HCT116 (cell line): ENCODE data around the gene SCYGR1. TPM values are rescaled to one million over a fixed set of nuclear protein-coding genes. Genes with fewer than 3 reads are reported as not detected.

ENCODE experiments used
- ATAC-seq: fragments of 200-7000 bp; cut with Tn5 transposase; 2 replicates; pipeline ENCODE4 v1.9.1; 2020; ENCODE audit warnings: mild to moderate bottlenecking, moderate library complexity
- BruUV-seq: library from RNA; stranded (reverse); fragments of 400-500 nt; replicated peaks from 2 replicates; lab custom pipeline; 2021; lab: Mats Ljungman, UMichigan
- CTCF ChIA-PET: fragments of 300-600 bp; sonication (Branson Sonifier 250); formaldehyde crosslinking; loops from one replicate; lab custom pipeline; 2021; ENCODE audit warnings: antibody characterized with exemption; lab: Charles Lee
- POLR2A ChIA-PET: fragments of 300-600, 350-600 bp; sonication (Branson Sonifier 250); formaldehyde crosslinking; loops from one replicate; lab custom pipeline; 2021; ENCODE audit warnings: antibody characterized with exemption; lab: Charles Lee
- RAD21 ChIA-PET, 2 experiments: fragments of 300-600 bp; sonication (Branson Sonifier 250); formaldehyde crosslinking; loops; one replicate each; lab custom pipeline; 2023; ENCODE audit warnings: low total read pairs in 2 of 2; ENCODE audit not compliant: uncharacterized antibody in 2 of 2, unreplicated experiment in 2 of 2, low non-redundant PET in 1 of 2; lab: Charles Lee
- DNase-seq: peaks from one replicate; pipeline ENCODE4 v3.0.0-alpha.2; 2010; ENCODE audit warnings: low read depth, low spot score
- H2AFZ ChIP-seq: fragments of 200-600 bp; shearing (Covaris generic), sonication (generic); 2 replicates; pipeline ENCODE4 v1.6.1; 2017; ENCODE audit warnings: low read depth, mixed run types, mixed read lengths, antibody characterized with exemption, low read length; ENCODE audit not compliant: poor library complexity, severe bottlenecking
- H3K27ac ChIP-seq: 2 replicates; pipeline ENCODE4 v1.5.1; 2012; ENCODE audit warnings: low read depth, low read length
- H3K27me3 ChIP-seq: fragments of 200-600 bp; sonication (generic); 2 replicates; pipeline ENCODE4 v1.6.1; 2016; ENCODE audit warnings: mixed run types, low read length, mixed read lengths; ENCODE audit not compliant: insufficient read depth
- H3K36me3 ChIP-seq, 2 experiments: fragments of 200-500 bp in 1 of 2; fragments of 200-600 bp in 1 of 2; sonication (Bioruptor generic) in 1 of 2; sonication (generic) in 1 of 2; 2 replicates each; pipeline versions ENCODE4 v1.5.1 to v1.6.1; 2014 to 2016; ENCODE audit warnings: low read length in 2 of 2, inconsistent platforms in 1 of 2, mixed read lengths in 1 of 2, mixed run types in 1 of 2; ENCODE audit not compliant: insufficient read depth in 2 of 2, control insufficient read depth in 1 of 2
- H3K4me1 ChIP-seq, 2 experiments: fragments of 200-600 bp in 1 of 2; sonication (generic) in 1 of 2; 2 replicates each; pipeline versions ENCODE4 v1.5.1 to v1.6.1; 2012 to 2017; ENCODE audit warnings: low read length in 2 of 2, inconsistent platforms in 1 of 2, mild to moderate bottlenecking in 1 of 2, mixed read lengths in 1 of 2, mixed run types in 1 of 2, moderate library complexity in 1 of 2; ENCODE audit not compliant: insufficient read depth in 2 of 2, control insufficient read depth in 1 of 2
- H3K4me2 ChIP-seq: fragments of 200-600 bp; sonication (generic); 2 replicates; pipeline ENCODE4 v1.6.1; 2017; ENCODE audit warnings: mixed run types, low read length, mixed read lengths
- H3K4me3 ChIP-seq, 2 experiments: fragments of 200-600 bp in 1 of 2; sonication (generic) in 1 of 2; replicated peaks in 1 of 2; 2 replicates each; pipeline ENCODE4 v1.5.1; 2011 to 2016; ENCODE audit warnings: low read length in 2 of 2, control low read depth in 1 of 2, low read depth in 1 of 2, mild to moderate bottlenecking in 1 of 2, mixed read lengths in 1 of 2, mixed run types in 1 of 2
- H3K79me2 ChIP-seq: fragments of 200-600 bp; sonication (generic); 2 replicates; pipeline ENCODE4 v1.6.1; 2017; ENCODE audit warnings: mild to moderate bottlenecking, mixed run types, low read length, moderate library complexity, mixed read lengths; ENCODE audit not compliant: insufficient read depth
- H3K9ac ChIP-seq: fragments of 200-600 bp; sonication (generic); 2 replicates; pipeline ENCODE4 v1.6.1; 2016; ENCODE audit warnings: low read length, mixed read lengths
- H3K9me2 ChIP-seq: fragments of 200-600 bp; sonication (generic), shearing (Covaris generic); 2 replicates; pipeline ENCODE4 v1.6.1; 2017; ENCODE audit warnings: mixed run types, mild to moderate bottlenecking, moderate library complexity; ENCODE audit not compliant: insufficient read depth
- H3K9me3 ChIP-seq, 2 experiments: fragments of 200-500 bp in 1 of 2; fragments of 200-600 bp in 1 of 2; sonication (Bioruptor generic) in 1 of 2; sonication (generic) in 1 of 2; 2 replicates each; pipeline ENCODE4 v1.6.1; 2014 to 2017; ENCODE audit warnings: low read length in 2 of 2, mixed read lengths in 2 of 2, inconsistent platforms in 1 of 2, low read depth in 1 of 2, mild to moderate bottlenecking in 1 of 2, mixed run types in 1 of 2, moderate library complexity in 1 of 2; ENCODE audit not compliant: control insufficient read depth in 1 of 2, insufficient read depth in 1 of 2
- H4K20me1 ChIP-seq: fragments of 200-600 bp; sonication (generic), shearing (Covaris generic); 2 replicates; pipeline ENCODE4 v1.6.1; 2017; ENCODE audit warnings: mixed run types, mild to moderate bottlenecking, moderate library complexity; ENCODE audit not compliant: insufficient read depth
- CBX3 ChIP-seq: IDR thresholded peaks from 2 replicates; pipeline ENCODE4 v1.6.1; 2012; ENCODE audit warnings: low read depth
- CEBPB ChIP-seq: IDR thresholded peaks from 2 replicates; pipeline ENCODE4 v1.6.1; 2012; ENCODE audit warnings: low read depth
- EGR1 ChIP-seq: IDR thresholded peaks from 2 replicates; pipeline ENCODE4 v1.6.1; 2012; ENCODE audit warnings: low read depth
- ELF1 ChIP-seq: IDR thresholded peaks from 2 replicates; pipeline ENCODE4 v1.6.1; 2012; ENCODE audit warnings: low read depth, borderline replicate concordance
- POLR2A ChIP-seq: IDR thresholded peaks from 2 replicates; pipeline ENCODE4 v1.7.0; 2011; ENCODE audit warnings: borderline replicate concordance; ENCODE audit not compliant: insufficient read depth, insufficient read length; ENCODE audit errors: extremely low read depth
- POLR2AphosphoS5 ChIP-seq: IDR thresholded peaks from 2 replicates; pipeline ENCODE4 v1.6.1; 2011; ENCODE audit warnings: mild to moderate bottlenecking, low read depth, low read length, moderate library complexity
- RAD21 ChIP-seq: IDR thresholded peaks from 2 replicates; pipeline ENCODE4 v1.6.1; 2012; ENCODE audit warnings: low read depth, mild to moderate bottlenecking
- SIN3A ChIP-seq: IDR thresholded peaks from 2 replicates; pipeline ENCODE4 v1.6.1; 2012; ENCODE audit warnings: low read depth
- SP1 ChIP-seq: IDR thresholded peaks from 2 replicates; pipeline ENCODE4 v1.6.1; 2012; ENCODE audit warnings: low read depth
- SRF ChIP-seq: IDR thresholded peaks from 2 replicates; pipeline ENCODE4 v1.6.1; 2012; ENCODE audit warnings: low read depth
- ZFX ChIP-seq: fragments of 450-650 bp; IDR thresholded peaks from 2 replicates; pipeline ENCODE4 v1.6.1; 2017
- ZNF274 ChIP-seq: fragments of 200-500 bp; sonication (Bioruptor generic); IDR thresholded peaks from 2 replicates; pipeline ENCODE4 v1.6.1; 2014; ENCODE audit warnings: mild to moderate bottlenecking, low read depth, low read length, inconsistent platforms
- intact Hi-C: fragments of 100-400 bp; cut with micrococcal nuclease; formaldehyde crosslinking; loops from 2 replicates; pipeline ENCODE4 v1.10.0; 2022
- total RNA-seq: library from RNA; stranded (reverse); gene quantifications from one replicate; pipeline ENCODE4 v1.2.1, GENCODE V29; 2021; ENCODE audit not compliant: unreplicated experiment
- TF ChIP-seq, protein P1 (sequence below): IDR thresholded peaks from 2 replicates; pipeline ENCODE4 v1.6.1; 2012
- TF ChIP-seq, protein P2 (sequence below): IDR thresholded peaks from 2 replicates; pipeline ENCODE4 v1.6.1; 2011; ENCODE audit warnings: mild to moderate bottlenecking, low read length, moderate library complexity; ENCODE audit not compliant: insufficient replicate concordance; ENCODE audit errors: extremely low read depth
- TF ChIP-seq, protein P3 (sequence below): IDR thresholded peaks from 2 replicates; pipeline ENCODE4 v1.6.1; 2012; ENCODE audit warnings: low read depth

The SCYGR1 gene
- total RNA-seq, 1 experiment from 2014 or later = not detected

DNA sequence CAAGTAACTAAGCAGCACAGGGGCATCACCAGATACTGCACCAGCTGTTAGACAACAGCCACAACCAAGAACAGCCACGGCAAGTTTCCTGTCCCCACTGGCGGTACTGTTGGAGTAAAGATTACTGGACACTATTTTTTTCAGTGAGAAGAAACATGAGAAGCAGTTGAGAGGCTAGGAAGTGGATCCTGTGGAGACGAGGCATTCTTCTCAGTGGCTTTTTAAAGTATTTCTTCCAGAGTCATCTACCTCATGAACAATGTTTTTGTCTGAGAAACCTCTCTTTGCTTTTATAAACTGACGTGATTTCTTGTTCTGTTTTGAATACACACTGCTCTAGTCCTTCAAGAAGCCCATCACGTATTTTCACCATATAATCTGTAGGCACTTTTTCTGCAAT is 27.4 kb downstream of the SCYGR1 start:
- H3K4me3 ChIP-seq = no peak overlapping the region
- no TSS peak for BruUV-seq
- H3K4me1 ChIP-seq = no peaks in the 10 kb centered on the region
- no peaks in the 10 kb centered on the region for H3K9me2 ChIP-seq
- no peak for DNase-seq
- no peak overlapping the region for H2AFZ ChIP-seq
- H3K27ac ChIP-seq = no peak overlapping the region
- peaks cover 17 to 18% of the 10 kb centered on the region in 2 experiments; a peak in 3 of 4 replicates for H3K36me3 ChIP-seq
- intact Hi-C loops = no loop called here
- H3K9me3 ChIP-seq = no peaks in the 10 kb centered on the region
- CTCF ChIA-PET = no interaction called here
- no peaks in the 10 kb centered on the region for H3K79me2 ChIP-seq
- H3K4me2 ChIP-seq = no peak overlapping the region
- H3K9ac ChIP-seq = no peak overlapping the region
- H3K27me3 ChIP-seq = no peaks in the 10 kb centered on the region
- no peaks in the 10 kb centered on the region; the same call in 1 of the 2 replicates for H4K20me1 ChIP-seq
- POLR2A ChIA-PET = no interaction called here
- TF ChIP-seq POLR2A = no peak
- no peak for TF ChIP-seq POLR2AphosphoS5
- no peak for TF ChIP-seq CEBPB
- no peak for TF ChIP-seq CBX3
- no peak for TF ChIP-seq EGR1
- no peak for TF ChIP-seq SIN3A
- TF ChIP-seq, protein P1, sequence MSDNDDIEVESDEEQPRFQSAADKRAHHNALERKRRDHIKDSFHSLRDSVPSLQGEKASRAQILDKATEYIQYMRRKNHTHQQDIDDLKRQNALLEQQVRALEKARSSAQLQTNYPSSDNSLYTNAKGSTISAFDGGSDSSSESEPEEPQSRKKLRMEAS = no peak
- TF ChIP-seq, protein P2, sequence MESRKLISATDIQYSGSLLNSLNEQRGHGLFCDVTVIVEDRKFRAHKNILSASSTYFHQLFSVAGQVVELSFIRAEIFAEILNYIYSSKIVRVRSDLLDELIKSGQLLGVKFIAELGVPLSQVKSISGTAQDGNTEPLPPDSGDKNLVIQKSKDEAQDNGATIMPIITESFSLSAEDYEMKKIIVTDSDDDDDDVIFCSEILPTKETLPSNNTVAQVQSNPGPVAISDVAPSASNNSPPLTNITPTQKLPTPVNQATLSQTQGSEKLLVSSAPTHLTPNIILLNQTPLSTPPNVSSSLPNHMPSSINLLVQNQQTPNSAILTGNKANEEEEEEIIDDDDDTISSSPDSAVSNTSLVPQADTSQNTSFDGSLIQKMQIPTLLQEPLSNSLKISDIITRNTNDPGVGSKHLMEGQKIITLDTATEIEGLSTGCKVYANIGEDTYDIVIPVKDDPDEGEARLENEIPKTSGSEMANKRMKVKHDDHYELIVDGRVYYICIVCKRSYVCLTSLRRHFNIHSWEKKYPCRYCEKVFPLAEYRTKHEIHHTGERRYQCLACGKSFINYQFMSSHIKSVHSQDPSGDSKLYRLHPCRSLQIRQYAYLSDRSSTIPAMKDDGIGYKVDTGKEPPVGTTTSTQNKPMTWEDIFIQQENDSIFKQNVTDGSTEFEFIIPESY = no peak
- no peak for TF ChIP-seq SRF
- TF ChIP-seq, protein P3, sequence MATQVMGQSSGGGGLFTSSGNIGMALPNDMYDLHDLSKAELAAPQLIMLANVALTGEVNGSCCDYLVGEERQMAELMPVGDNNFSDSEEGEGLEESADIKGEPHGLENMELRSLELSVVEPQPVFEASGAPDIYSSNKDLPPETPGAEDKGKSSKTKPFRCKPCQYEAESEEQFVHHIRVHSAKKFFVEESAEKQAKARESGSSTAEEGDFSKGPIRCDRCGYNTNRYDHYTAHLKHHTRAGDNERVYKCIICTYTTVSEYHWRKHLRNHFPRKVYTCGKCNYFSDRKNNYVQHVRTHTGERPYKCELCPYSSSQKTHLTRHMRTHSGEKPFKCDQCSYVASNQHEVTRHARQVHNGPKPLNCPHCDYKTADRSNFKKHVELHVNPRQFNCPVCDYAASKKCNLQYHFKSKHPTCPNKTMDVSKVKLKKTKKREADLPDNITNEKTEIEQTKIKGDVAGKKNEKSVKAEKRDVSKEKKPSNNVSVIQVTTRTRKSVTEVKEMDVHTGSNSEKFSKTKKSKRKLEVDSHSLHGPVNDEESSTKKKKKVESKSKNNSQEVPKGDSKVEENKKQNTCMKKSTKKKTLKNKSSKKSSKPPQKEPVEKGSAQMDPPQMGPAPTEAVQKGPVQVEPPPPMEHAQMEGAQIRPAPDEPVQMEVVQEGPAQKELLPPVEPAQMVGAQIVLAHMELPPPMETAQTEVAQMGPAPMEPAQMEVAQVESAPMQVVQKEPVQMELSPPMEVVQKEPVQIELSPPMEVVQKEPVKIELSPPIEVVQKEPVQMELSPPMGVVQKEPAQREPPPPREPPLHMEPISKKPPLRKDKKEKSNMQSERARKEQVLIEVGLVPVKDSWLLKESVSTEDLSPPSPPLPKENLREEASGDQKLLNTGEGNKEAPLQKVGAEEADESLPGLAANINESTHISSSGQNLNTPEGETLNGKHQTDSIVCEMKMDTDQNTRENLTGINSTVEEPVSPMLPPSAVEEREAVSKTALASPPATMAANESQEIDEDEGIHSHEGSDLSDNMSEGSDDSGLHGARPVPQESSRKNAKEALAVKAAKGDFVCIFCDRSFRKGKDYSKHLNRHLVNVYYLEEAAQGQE = no peak
- TF ChIP-seq SP1 = no peak
- no peak for TF ChIP-seq ZNF274
- no peak for TF ChIP-seq ELF1
- TF ChIP-seq RAD21 = no peak
- TF ChIP-seq ZFX = no peak
- RAD21 ChIA-PET = no interaction called here
- no peak for ATAC-seq
